Common myeloid progenitor, CD34-positive (primary cell): ENCODE measurements around the gene GRIPAP1.

Experiments used
- CTCF ChIA-PET: fragments of 350-600 bp; sonication (Branson Sonifier 250); formaldehyde crosslinking; loops from one replicate; lab custom pipeline; 2021; ENCODE audit warnings: antibody characterized with exemption; lab: Charles Lee
- POLR2A ChIA-PET: fragments of 350-600 bp; sonication (Branson Sonifier 250); formaldehyde crosslinking; loops from one replicate; lab custom pipeline; 2021; ENCODE audit warnings: antibody characterized with exemption; lab: Charles Lee
- DNase-seq, 3 donors: peaks; one replicate each; pipeline versions ENCODE4 v3.0.0 to v3.0.0-alpha.2; 2013
- H3K27ac ChIP-seq, 2 experiments: 1 replicate in 1 of 2; 2 replicates in 1 of 2; pipeline ENCODE4 v1.7.0; 2013; ENCODE audit warnings: inconsistent platforms in 2 of 2, low read length in 2 of 2, mild to moderate bottlenecking in 2 of 2, low read depth in 1 of 2, moderate library complexity in 1 of 2; ENCODE audit not compliant: severe bottlenecking in 2 of 2, insufficient read depth in 1 of 2, poor library complexity in 1 of 2
- H3K27me3 ChIP-seq, 5 experiments: replicated peaks in 2 of 5; 1 replicate in 3 of 5; 2 replicates in 2 of 5; pipeline versions ENCODE4 v1.6.1 to v1.7.0; 2013; ENCODE audit warnings: low read length in 4 of 5, mild to moderate bottlenecking in 2 of 5, moderate library complexity in 2 of 5, inconsistent platforms in 1 of 5; ENCODE audit not compliant: insufficient read depth in 5 of 5, control insufficient read depth in 4 of 5
- H3K36me3 ChIP-seq, 4 experiments: 1 replicate in 2 of 4; 2 replicates in 2 of 4; pipeline versions ENCODE4 v1.6.1 to v1.7.0; 2013; ENCODE audit warnings: low read length in 3 of 4, control low read depth in 1 of 4, mild to moderate bottlenecking in 1 of 4; ENCODE audit not compliant: control insufficient read depth in 4 of 4, insufficient read depth in 4 of 4
- H3K4me1 ChIP-seq, 4 experiments: 1 replicate in 3 of 4; 2 replicates in 1 of 4; pipeline versions ENCODE4 v1.6.1 to v1.7.1; 2013; ENCODE audit warnings: low read length in 3 of 4, mild to moderate bottlenecking in 3 of 4, control low read depth in 1 of 4, inconsistent platforms in 1 of 4, moderate library complexity in 1 of 4; ENCODE audit not compliant: control insufficient read depth in 4 of 4, insufficient read depth in 4 of 4; ENCODE audit errors: control extremely low read depth in 1 of 4
- H3K4me3 ChIP-seq, 7 experiments: 1 replicate in 4 of 7; 2 replicates in 3 of 7; pipeline versions ENCODE4 v1.5.1 to v1.7.0; 2013; ENCODE audit warnings: mild to moderate bottlenecking in 7 of 7, low read length in 6 of 7, moderate library complexity in 6 of 7, inconsistent platforms in 2 of 7, low read depth in 2 of 7, control low read depth in 1 of 7; ENCODE audit not compliant: insufficient read depth in 4 of 7, control insufficient read depth in 1 of 7; ENCODE audit errors: extremely low read depth in 1 of 7
- H3K9me3 ChIP-seq, 5 experiments: 1 replicate in 4 of 5; 2 replicates in 1 of 5; pipeline versions ENCODE4 v1.6.1 to v1.7.1; 2013; ENCODE audit warnings: low read length in 4 of 5, mild to moderate bottlenecking in 2 of 5, inconsistent platforms in 1 of 5, low read depth in 1 of 5, moderate library complexity in 1 of 5; ENCODE audit not compliant: control insufficient read depth in 4 of 5, insufficient read depth in 2 of 5; ENCODE audit errors: control extremely low read depth in 1 of 5
- WGBS: methylation state at CpG from one replicate; pipeline ENCODE4 v1.1.5; 2013; ENCODE audit not compliant: insufficient coverage; 5-methylcytosine and 5-hydroxymethylcytosine counted together

The GRIPAP1 gene

GRCh38 chrX:49019050-49019449 is 17.0 kb upstream of the GRIPAP1 start:
- no peak for DNase-seq
- H3K27me3 ChIP-seq: no peaks in the 10 kb centered on the region
- no peaks in the 10 kb centered on the region for H3K4me1 ChIP-seq
- 80% methylated on average over 2 of the region's 2 CpGs for WGBS
- no peak overlapping the region for H3K27ac ChIP-seq
- no peak overlapping the region for H3K4me3 ChIP-seq
- H3K36me3 ChIP-seq: no peaks in the 10 kb centered on the region
- CTCF ChIA-PET: no interaction called here
- no peaks in the 10 kb centered on the region for H3K9me3 ChIP-seq
- POLR2A ChIA-PET: interaction anchor here (1.1 kb wide), 1 partner anchor 17 kb away, joined by 3 read pairs; the partner anchor contains the start of gene GRIPAP1

GRCh38 chrX:49003696-49004095 is 1.6 kb upstream of the GRIPAP1 start:
- Histone ChIP-seq H3K27ac (no peak overlapping the region), H3K4me3 (no peak overlapping the region), H3K27me3 (no peaks in the 10 kb centered on the region), H3K36me3 (peaks cover 0 to 5% (median 3%) of the 10 kb centered on the region in 4 experiments), H3K4me1 (peaks cover 0 to 7% (median 2%) of the 10 kb centered on the region in 4 experiments), H3K9me3 (peaks cover 0 to 7% (median 0%) of the 10 kb centered on the region in 5 experiments)
- CTCF ChIA-PET: no interaction called here
- WGBS: no CpG with 5 or more reads among the region's 5 CpGs
- no peak for DNase-seq
- POLR2A ChIA-PET: no interaction called here

GRCh38 chrX:49001521-49002090 is 458 bp downstream of the GRIPAP1 start:
- Histone ChIP-seq H3K36me3 (peaks cover 0 to 26% (median 11%) of the 10 kb centered on the region in 4 experiments), H3K27ac (peak overlapping the region; percentile 99), H3K4me3 (peak overlapping the region; percentile 70 to 91 (median 80)), H3K4me1 (peaks cover 0 to 7% (median 2%) of the 10 kb centered on the region in 4 experiments), H3K27me3 (no peaks in the 10 kb centered on the region), H3K9me3 (peaks cover 0 to 7% (median 0%) of the 10 kb centered on the region in 5 experiments)
- CTCF ChIA-PET: no interaction called here
- 40% methylated on average over 15 of the region's 17 CpGs for WGBS
- peak; percentile 89 to 96 (median 95) for DNase-seq
- POLR2A ChIA-PET: interaction anchor here (1.0 to 2.3 kb wide), 5 partner anchors 29 to 165 kb away, joined by 3 to 10 read pairs (median 6); partner anchors contain the start of gene KCND1

GRCh38 chrX:49000636-49001035 is 1.4 kb downstream of the GRIPAP1 start:
- 83% methylated on average over 2 of the region's 4 CpGs for WGBS
- Histone ChIP-seq H3K36me3 (peaks cover 0 to 32% (median 13%) of the 10 kb centered on the region in 4 experiments), H3K4me1 (peaks cover 0 to 7% (median 2%) of the 10 kb centered on the region in 4 experiments), H3K27me3 (no peaks in the 10 kb centered on the region), H3K9me3 (peaks cover 0 to 7% (median 0%) of the 10 kb centered on the region in 5 experiments), H3K4me3 (peak overlapping the region in 3 of 7 experiments; percentile 80 to 91 (median 83)), H3K27ac (no peak overlapping the region)
- ChIA-PET POLR2A (interaction anchor here (0.9 kb wide), 1 partner anchor 43 kb away, joined by 3 read pairs; the partner anchor contains the start of gene OTUD5), CTCF (interaction anchor here (0.6 kb wide), 2 partner anchors 31 to 180 kb away, joined by 3 read pairs; no protein-coding TSS in a partner anchor)
- no peak for DNase-seq

DNA sequence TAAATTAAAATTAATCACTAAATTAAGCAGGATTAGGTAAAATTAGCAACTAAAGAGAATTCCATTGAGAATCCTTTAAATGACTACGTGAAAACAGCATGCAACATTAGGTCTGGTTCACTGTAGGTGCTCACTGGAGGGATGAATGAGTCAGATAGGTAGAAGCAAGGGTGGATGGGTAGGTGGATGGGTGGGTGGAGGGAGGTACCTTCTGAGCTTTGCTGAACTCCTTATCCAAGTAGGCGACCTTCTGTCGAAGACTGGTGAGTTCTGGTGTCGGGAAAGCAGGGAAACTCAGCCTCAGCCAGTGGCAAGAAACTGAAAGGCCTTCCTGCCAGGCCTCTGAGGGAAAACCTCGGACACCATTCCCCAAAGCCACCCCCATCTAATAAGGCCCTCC is 3.0 kb downstream of the GRIPAP1 start:
- ChIA-PET CTCF (no interaction called here), POLR2A (no interaction called here)
- H3K27ac ChIP-seq: no peak overlapping the region
- H3K4me3 ChIP-seq: no peak overlapping the region
- H3K9me3 ChIP-seq: peaks cover 0 to 7% (median 0%) of the 10 kb centered on the region in 5 experiments
- peaks cover 0 to 38% (median 17%) of the 10 kb centered on the region in 4 experiments for H3K36me3 ChIP-seq
- peaks cover 0 to 7% (median 2%) of the 10 kb centered on the region in 4 experiments for H3K4me1 ChIP-seq
- 96% methylated on average over 5 of the region's 5 CpGs for WGBS
- DNase-seq: no peak
- H3K27me3 ChIP-seq: no peaks in the 10 kb centered on the region

DNA sequence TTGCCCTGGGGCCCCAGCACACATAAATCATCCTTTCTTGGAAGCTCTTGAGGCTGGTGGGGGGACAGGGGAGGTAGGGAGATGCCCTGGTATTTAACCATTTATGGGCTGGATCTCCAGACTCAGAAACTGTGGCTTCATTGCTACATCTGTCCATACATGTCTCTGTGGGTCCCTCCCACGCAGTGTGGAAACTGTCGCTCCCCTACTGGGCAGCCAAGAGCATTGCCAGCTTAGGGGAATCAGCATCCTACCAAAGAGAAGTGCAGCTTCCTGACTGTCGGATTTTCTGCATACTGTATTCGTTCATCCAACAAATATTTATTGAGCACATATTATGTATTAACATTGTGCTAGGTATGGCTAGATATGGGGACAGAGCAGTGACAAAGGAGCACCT is 3.7 kb downstream of the GRIPAP1 start:
- 88% methylated on average over 2 of the region's 4 CpGs for WGBS
- Histone ChIP-seq H3K27ac (no peak overlapping the region), H3K4me3 (no peak overlapping the region), H3K4me1 (peaks cover 0 to 7% (median 2%) of the 10 kb centered on the region in 4 experiments), H3K36me3 (peaks cover 0 to 44% (median 18%) of the 10 kb centered on the region in 4 experiments), H3K9me3 (peaks cover 0 to 7% (median 0%) of the 10 kb centered on the region in 5 experiments), H3K27me3 (no peaks in the 10 kb centered on the region)
- DNase-seq: no peak
- ChIA-PET CTCF (no interaction called here), POLR2A (no interaction called here)

GRCh38 chrX:48997865-48998264 is 4.2 kb downstream of the GRIPAP1 start:
- Histone ChIP-seq H3K36me3 (peaks cover 0 to 49% (median 21%) of the 10 kb centered on the region in 4 experiments), H3K27me3 (no peaks in the 10 kb centered on the region), H3K4me1 (peaks cover 0 to 7% (median 2%) of the 10 kb centered on the region in 4 experiments), H3K27ac (no peak overlapping the region), H3K4me3 (no peak overlapping the region), H3K9me3 (peaks cover 0 to 7% (median 0%) of the 10 kb centered on the region in 5 experiments)
- CTCF ChIA-PET: no interaction called here
- 83% methylated on average over 1 of the region's 1 CpG for WGBS
- DNase-seq: no peak
- POLR2A ChIA-PET: no interaction called here
